SK-N-SH (cell line): ENCODE measurements around the gene FMC1. TPM values are rescaled to one million over a fixed set of nuclear protein-coding genes. Genes with fewer than 3 reads are reported as not detected.
"Not testable (repeated sequence)": the region's sequence is repeated elsewhere in the genome, so short reads cannot be mapped to it uniquely, and the experiment has no call there.

Experiments
- CTCF ChIA-PET: fragments of 300-600, 350-600 bp; formaldehyde crosslinking; extraction: SDS; loops from one replicate; lab custom pipeline; 2021; lab: Yijun Ruan, JAX
- POLR2A ChIA-PET: fragments of 350-600 bp; sonication (Branson Sonifier 250); formaldehyde crosslinking; extraction: SDS; loops from one replicate; lab custom pipeline; 2020; ENCODE audit warnings: antibody characterized with exemption, inconsistent platforms; lab: Yijun Ruan, JAX
- DNase-seq: peaks from one replicate; pipeline ENCODE4 v3.0.0; 2012
- H2AFZ ChIP-seq: fragments of 200-600 bp; sonication (generic); 2 replicates; pipeline ENCODE4 v1.8.1; 2016; ENCODE audit warnings: antibody characterized with exemption, mild to moderate bottlenecking, low read depth
- H3F3A ChIP-seq: fragments of 200-600 bp; sonication (generic); replicated peaks from 2 replicates; pipeline ENCODE3; 2016; ENCODE audit warnings: antibody characterized with exemption, mild to moderate bottlenecking; ENCODE audit not compliant: insufficient read depth
- H3K27ac ChIP-seq, 2 experiments: fragments of 200-500 bp in 1 of 2; fragments of 200-600 bp in 1 of 2; sonication (Bioruptor generic) in 1 of 2; sonication (generic), shearing (Covaris generic) in 1 of 2; 2 replicates each; pipeline versions ENCODE4 v1.5.1 to v1.6.1; 2014 to 2016; ENCODE audit warnings: low read depth in 2 of 2, inconsistent platforms in 1 of 2, low read length in 1 of 2, mild to moderate bottlenecking in 1 of 2, mixed read lengths in 1 of 2
- H3K27me3 ChIP-seq: fragments of 200-600 bp; sonication (generic), shearing (Covaris generic); 2 replicates; pipeline ENCODE4 v1.6.1; 2016; ENCODE audit warnings: mixed run types; ENCODE audit not compliant: insufficient read depth
- H3K36me3 ChIP-seq, 2 experiments: fragments of 200-500 bp in 1 of 2; fragments of 200-600 bp in 1 of 2; sonication (Bioruptor generic) in 1 of 2; sonication (generic) in 1 of 2; replicated peaks in 1 of 2; 2 replicates each; pipeline versions ENCODE3 to v1.5.1; 2014 to 2016; ENCODE audit warnings: low read length in 1 of 2, mild to moderate bottlenecking in 1 of 2; ENCODE audit not compliant: insufficient read depth in 2 of 2, control insufficient read depth in 1 of 2
- H3K4me1 ChIP-seq, 2 experiments: fragments of 200-500 bp in 1 of 2; fragments of 200-600 bp in 1 of 2; sonication (Bioruptor generic) in 1 of 2; sonication (generic), shearing (Covaris generic) in 1 of 2; 2 replicates each; pipeline versions ENCODE4 v1.5.1 to v1.6.1; 2014 to 2016; ENCODE audit warnings: low read depth in 1 of 2, low read length in 1 of 2, mixed run types in 1 of 2; ENCODE audit not compliant: insufficient read depth in 2 of 2, control insufficient read depth in 1 of 2
- H3K4me2 ChIP-seq: fragments of 200-600 bp; sonication (generic), shearing (Covaris generic); 2 replicates; pipeline ENCODE4 v1.6.1; 2017; ENCODE audit warnings: mixed run types
- H3K4me3 ChIP-seq, 2 experiments: fragments of 200-500 bp in 1 of 2; fragments of 200-600 bp in 1 of 2; sonication (Bioruptor generic) in 1 of 2; sonication (generic), shearing (Covaris generic) in 1 of 2; 2 replicates each; pipeline versions ENCODE4 v1.5.1 to v1.8.1; 2014 to 2016; ENCODE audit warnings: low read depth in 2 of 2, inconsistent platforms in 1 of 2, low read length in 1 of 2, mild to moderate bottlenecking in 1 of 2, mixed read lengths in 1 of 2, moderate library complexity in 1 of 2
- H3K79me2 ChIP-seq: fragments of 200-600 bp; sonication (generic); 2 replicates; pipeline ENCODE4 v1.8.1; 2017; ENCODE audit warnings: mild to moderate bottlenecking; ENCODE audit not compliant: insufficient read depth
- H3K9ac ChIP-seq: fragments of 200-600 bp; sonication (generic); 2 replicates; pipeline ENCODE4 v1.6.1; 2017; ENCODE audit warnings: mixed run types
- H3K9me2 ChIP-seq: fragments of 200-600 bp; sonication (generic); 2 replicates; pipeline ENCODE4 v1.6.1; 2017; ENCODE audit warnings: mixed run types
- H3K9me3 ChIP-seq: fragments of 200-600 bp; sonication (generic); 2 replicates; pipeline ENCODE4 v1.6.1; 2017; ENCODE audit warnings: mixed run types, mild to moderate bottlenecking, moderate library complexity
- H4K20me1 ChIP-seq: fragments of 200-600 bp; sonication (generic); 2 replicates; pipeline ENCODE4 v1.6.1; 2017; ENCODE audit warnings: mild to moderate bottlenecking, mixed run types; ENCODE audit not compliant: insufficient read depth
- CHD2 ChIP-seq: fragments of 150-350 bp; IDR thresholded peaks from 2 replicates; pipeline ENCODE4 v1.6.1; 2018; ENCODE audit warnings: low read length; ENCODE audit not compliant: partially characterized antibody
- CTCF ChIP-seq: fragments of 200-600 bp; sonication (generic); IDR thresholded peaks from 2 replicates; pipeline ENCODE4 v1.6.1; 2017; ENCODE audit warnings: antibody characterized with exemption, mild to moderate bottlenecking, moderate library complexity
- EP300 ChIP-seq, 2 experiments: IDR thresholded peaks; 2 replicates each; pipeline versions ENCODE4 v1.4.0 to v1.6.1; 2012; ENCODE audit warnings: borderline replicate concordance in 1 of 2, low read depth in 1 of 2, low read length in 1 of 2
- FOSL2 ChIP-seq: IDR thresholded peaks from 2 replicates; pipeline ENCODE4 v1.4.0; 2012; ENCODE audit warnings: low read depth, mild to moderate bottlenecking, moderate library complexity, borderline replicate concordance
- FOXM1 ChIP-seq: IDR thresholded peaks from 2 replicates; pipeline ENCODE4 v1.4.0; 2012; ENCODE audit warnings: low read depth, mild to moderate bottlenecking
- JUND ChIP-seq: IDR thresholded peaks from 2 replicates; pipeline ENCODE4 v1.4.0; 2012
- NFIC ChIP-seq: IDR thresholded peaks from 2 replicates; pipeline ENCODE4 v1.4.0; 2012; ENCODE audit warnings: borderline replicate concordance
- NRF1 ChIP-seq: IDR thresholded peaks from 2 replicates; pipeline ENCODE4 v1.6.1; 2012; ENCODE audit warnings: low read depth, mild to moderate bottlenecking, low read length
- RAD21 ChIP-seq: IDR thresholded peaks from 2 replicates; pipeline ENCODE4 v1.6.1; 2012; ENCODE audit warnings: mild to moderate bottlenecking, low read length
- REST ChIP-seq: IDR thresholded peaks from 2 replicates; pipeline ENCODE4 v1.6.1; 2012; ENCODE audit warnings: mild to moderate bottlenecking, low read depth, low read length, moderate library complexity
- RXRA ChIP-seq: IDR thresholded peaks from 2 replicates; pipeline ENCODE4 v1.4.0; 2012; ENCODE audit warnings: low read depth, mild to moderate bottlenecking, borderline replicate concordance
- SIN3A ChIP-seq: IDR thresholded peaks from 2 replicates; pipeline ENCODE4 v1.6.1; 2012; ENCODE audit warnings: low read depth, mild to moderate bottlenecking, low read length, moderate library complexity, borderline replicate concordance
- TCF12 ChIP-seq: IDR thresholded peaks from 2 replicates; pipeline ENCODE4 v1.4.0; 2012
- ZBTB33 ChIP-seq: IDR thresholded peaks from 2 replicates; pipeline ENCODE4 v1.4.0; 2012; ENCODE audit warnings: low read depth, borderline replicate concordance
- WGBS: methylation state at CpG from one replicate; pipeline ENCODE4 v1.1.6; 2017; ENCODE audit warnings: low lambda C conversion rate; 5-methylcytosine and 5-hydroxymethylcytosine counted together
- polyA plus RNA-seq, 3 experiments: library from polyadenylated mRNA; depleted of rRNA; stranded (reverse); fragments of >200 nt; gene quantifications; 2 replicates each; pipeline ENCODE4 v1.2.3, GENCODE V29; 2012

The FMC1 gene
- polyA plus RNA-seq, 1 of the 3 experiments (the other 2 are of a cell fraction), result 59.9 TPM

DNA sequence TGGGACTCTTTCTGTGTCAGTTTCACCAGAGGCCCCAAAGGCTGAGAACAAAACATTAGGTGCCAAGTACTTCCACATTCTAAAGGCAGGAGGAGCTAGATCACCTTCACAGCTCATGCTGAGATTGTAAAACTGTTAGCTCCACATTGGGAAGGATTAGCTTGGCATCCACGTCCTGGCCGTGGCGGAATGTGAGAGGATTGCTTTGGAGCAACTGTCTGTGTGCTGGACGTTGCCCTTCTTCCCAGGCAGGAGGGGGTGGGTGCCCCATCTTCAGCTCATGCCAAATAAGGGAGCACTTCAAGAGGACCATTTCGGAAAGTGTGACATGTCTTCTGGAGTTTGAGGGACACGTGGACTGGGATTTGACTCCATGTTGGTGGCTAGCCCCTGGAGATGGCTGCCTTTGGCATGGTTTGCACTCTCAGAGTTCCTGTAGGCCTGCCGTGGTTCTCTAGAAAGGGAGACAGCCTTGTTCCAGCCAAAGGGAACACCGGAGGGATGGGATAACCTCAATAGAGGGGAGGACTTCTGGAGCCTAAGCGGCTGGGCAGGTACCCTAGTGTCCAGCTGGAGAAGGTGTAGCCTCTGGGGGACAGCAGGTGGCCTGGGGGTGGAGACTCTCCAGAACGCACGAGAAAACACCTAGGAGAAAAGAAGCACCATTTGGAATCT is 19.9 kb upstream of the FMC1 start:
- no peaks in the 10 kb centered on the region for H3K27me3 ChIP-seq
- TF ChIP-seq TCF12, result no peak
- TF ChIP-seq RAD21, result peak; percentile 49
- TF ChIP-seq CTCF, result peak; percentile 56
- no peak overlapping the region for H3K9ac ChIP-seq
- H3K36me3 ChIP-seq, result no peaks in the 10 kb centered on the region
- no peaks in the 10 kb centered on the region for H3F3A ChIP-seq
- H4K20me1 ChIP-seq, result no peaks in the 10 kb centered on the region
- CTCF ChIA-PET, result interaction anchor here (1.0 to 1.9 kb wide), 4 partner anchors 12 to 178 kb away, joined by 3 to 5 read pairs (median 4); no protein-coding TSS in a partner anchor
- H3K4me2 ChIP-seq, result no peak overlapping the region
- H3K27ac ChIP-seq, result no peak overlapping the region
- POLR2A ChIA-PET, result no interaction called here
- H3K4me3 ChIP-seq, result no peak overlapping the region
- DNase-seq, result no peak
- 85% methylated on average over 11 of the region's 11 CpGs for WGBS
- no peaks in the 10 kb centered on the region for H3K79me2 ChIP-seq
- H3K9me3 ChIP-seq, result no peaks in the 10 kb centered on the region
- no peaks in the 10 kb centered on the region for H3K9me2 ChIP-seq
- H2AFZ ChIP-seq, result peak overlapping the region; percentile 32; the same call in 1 of the 2 replicates
- no peaks in the 10 kb centered on the region for H3K4me1 ChIP-seq

DNA sequence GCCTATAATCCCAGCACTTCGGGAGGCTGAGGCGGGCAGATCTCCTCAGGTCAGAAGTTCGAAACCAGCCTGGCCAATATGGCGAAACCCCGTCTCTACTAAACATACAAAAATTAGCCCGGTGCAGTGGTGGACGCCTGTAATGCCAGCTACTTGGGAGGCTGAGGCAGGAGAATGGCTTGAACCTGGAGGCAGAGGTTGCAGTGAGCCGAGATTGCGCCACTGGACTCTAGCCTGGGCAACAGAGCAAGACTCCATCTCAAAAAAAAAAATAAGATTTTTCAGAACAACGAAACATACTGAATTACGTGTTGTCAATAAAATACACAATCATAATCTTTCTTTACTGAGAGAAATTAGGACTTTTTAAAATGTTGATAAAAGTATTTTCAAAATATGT is 16.4 kb upstream of the FMC1 start:
- H3K9me3 ChIP-seq, H3K36me3 ChIP-seq, H3K27ac ChIP-seq, H3K4me3 ChIP-seq, H3F3A ChIP-seq, POLR2A ChIA-PET, DNase-seq, H4K20me1 ChIP-seq, H3K79me2 ChIP-seq, H3K9ac ChIP-seq, H3K4me1 ChIP-seq, H3K4me2 ChIP-seq, H3K9me2 ChIP-seq, H3K27me3 ChIP-seq, H2AFZ ChIP-seq: not testable (repeated sequence)
- CTCF ChIA-PET, result interaction anchor here (0.8 kb wide), 1 partner anchor 15 kb away, joined by 3 read pairs; no protein-coding TSS in a partner anchor
- 92% methylated on average over 11 of the region's 11 CpGs for WGBS

- H3K9me2 ChIP-seq, result no peaks in the 10 kb centered on the region
Observed at GRCh38 chr7:139328375-139328774, 12.8 kb upstream of the FMC1 start.

More at GRCh38 chr7:139328375-139328774, 12.8 kb upstream of the FMC1 start:
- Histone ChIP-seq H3K4me3 (no peak overlapping the region), H3K79me2 (no peaks in the 10 kb centered on the region), H3F3A (peaks cover 7% of the 10 kb centered on the region), H3K9me3 (no peaks in the 10 kb centered on the region), H3K27me3 (no peaks in the 10 kb centered on the region), H3K9ac (no peak overlapping the region), H3K27ac (peak overlapping the region in 1 of 2 experiments; percentile 20; a peak in 1 of 4 replicates), H3K36me3 (no peaks in the 10 kb centered on the region), H3K4me1 (no peaks in the 10 kb centered on the region; a peak in 1 of 4 replicates), H3K4me2 (0 out of 2 replicates have a peak overlapping the region, but pooled peaks have one; percentile 16), H4K20me1 (no peaks in the 10 kb centered on the region), H2AFZ (no peak overlapping the region)
- 13% methylated on average over 2 of the region's 2 CpGs for WGBS
- ChIA-PET CTCF (no interaction called here), POLR2A (no interaction called here)
- TF ChIP-seq ZBTB33 (no peak), TCF12 (no peak; the same call in 1 of the 2 replicates), NFIC (peak; percentile 68), CHD2 (no peak), FOXM1 (no peak), REST (no peak), SIN3A (no peak), EP300 (IDR thresholded peaks at IDR 0.05; ENCODE audit: borderline replicate concordance in 1 of 2, low read depth in 1 of 2, low read length in 1 of 2) (no peak), FOSL2 (peak; percentile 87), NRF1 (no peak), RXRA (no peak), JUND (peak; percentile 66; the same call in 1 of the 2 replicates)
- DNase-seq, result no peak
